GM21515 (cell line): ENCODE data around the gene MRPL58.

Experiments
- ATAC-seq: cut with Tn5 transposase; IDR thresholded peaks from one replicate; pipeline ENCODE4 v1.9.1; 2021; ENCODE audit not compliant: unreplicated experiment

Gene MRPL58

GRCh38 chr17:75046407-75047289, 34.2 kb downstream of the MRPL58 start, which contains the start of the genes ATP5PD and KCTD2:
Gene ATP5PD, minus strand, starts transcription at chr17:75046969. Its CDS starts 4,319 bp downstream, at chr17:75042650.
Gene KCTD2, plus strand, starts transcription at chr17:75047225. Its CDS starts 26 bp downstream, at chr17:75047251.
- ATAC-seq = peak; percentile 86

- ATAC-seq = peak; percentile 18
Measured at GRCh38 chr17:75047398-75048098, 35.1 kb downstream of the MRPL58 start.

GRCh38 chr17:75048249-75048878, 35.9 kb downstream of the MRPL58 start:
- no peak for ATAC-seq

GRCh38 chr17:75049057-75049456, 36.6 kb downstream of the MRPL58 start:
- ATAC-seq = no peak

GRCh38 chr17:75049706-75050105, 37.2 kb downstream of the MRPL58 start:
- ATAC-seq = no peak

DNA sequence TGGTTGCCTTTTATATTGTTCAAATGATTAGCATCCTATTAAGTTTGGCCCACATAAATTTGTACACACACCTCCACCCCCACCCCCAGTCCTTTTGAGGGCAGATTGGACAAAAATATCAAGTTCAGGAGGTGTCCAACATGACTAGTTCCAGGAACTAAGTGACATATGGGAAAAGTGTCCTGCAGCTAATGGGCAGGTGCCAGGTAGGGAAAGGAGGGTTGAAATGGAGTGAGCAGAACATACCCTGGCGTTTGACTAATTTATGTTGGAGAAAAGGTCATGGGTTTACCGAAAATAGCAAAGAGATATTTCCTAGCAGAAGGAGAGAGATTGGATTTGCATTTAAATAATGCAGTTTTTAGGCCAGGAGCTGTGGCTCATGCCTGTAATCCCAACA, 39.5 kb downstream of the MRPL58 start:
- no peak for ATAC-seq

DNA sequence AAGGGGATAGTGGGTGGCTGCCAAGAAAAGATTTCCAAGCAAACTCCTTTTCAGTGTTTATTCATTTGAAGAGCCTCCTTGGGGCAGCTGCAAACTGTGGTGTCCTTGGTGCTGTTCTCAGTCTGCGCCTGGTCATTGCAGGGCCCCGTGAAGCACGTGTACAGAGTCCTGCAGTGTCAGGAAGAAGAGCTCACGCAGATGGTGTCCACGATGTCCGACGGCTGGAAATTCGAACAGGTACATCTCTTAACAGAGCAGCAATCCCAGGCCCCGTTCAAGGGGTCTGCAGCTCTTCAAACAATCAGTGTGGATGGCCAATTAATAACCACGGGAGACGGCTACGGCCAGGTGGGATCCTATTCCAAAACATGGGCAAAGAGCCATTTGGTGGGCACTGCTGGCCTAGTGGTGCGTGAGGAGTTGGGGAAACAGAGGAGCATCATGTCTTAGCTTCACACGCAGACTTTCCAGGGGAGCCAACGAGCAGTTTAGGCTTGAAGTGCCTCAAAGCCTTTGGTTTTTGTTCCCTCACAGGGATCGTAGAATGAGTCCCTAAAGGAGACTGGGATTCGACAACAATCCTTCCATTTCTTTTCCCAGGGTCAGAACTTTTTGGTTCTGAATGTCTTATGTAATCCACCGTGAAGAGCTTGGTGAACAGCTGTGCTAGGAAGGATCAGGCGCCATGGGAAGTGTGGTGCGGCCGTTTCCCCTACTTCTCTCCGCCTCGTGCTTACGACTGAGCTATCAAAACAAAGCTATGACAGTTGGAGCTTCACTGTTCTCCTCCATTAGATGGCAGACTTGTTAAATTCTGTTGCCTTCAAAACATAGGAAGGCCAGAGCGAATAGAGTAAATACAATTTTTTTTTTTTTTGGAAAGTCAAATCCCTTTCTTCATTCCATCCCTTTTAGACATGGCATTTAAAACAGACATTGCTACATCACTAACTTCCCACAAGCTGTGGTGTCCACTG, 47.2 kb downstream of the MRPL58 start:
- ATAC-seq = no peak

DNA sequence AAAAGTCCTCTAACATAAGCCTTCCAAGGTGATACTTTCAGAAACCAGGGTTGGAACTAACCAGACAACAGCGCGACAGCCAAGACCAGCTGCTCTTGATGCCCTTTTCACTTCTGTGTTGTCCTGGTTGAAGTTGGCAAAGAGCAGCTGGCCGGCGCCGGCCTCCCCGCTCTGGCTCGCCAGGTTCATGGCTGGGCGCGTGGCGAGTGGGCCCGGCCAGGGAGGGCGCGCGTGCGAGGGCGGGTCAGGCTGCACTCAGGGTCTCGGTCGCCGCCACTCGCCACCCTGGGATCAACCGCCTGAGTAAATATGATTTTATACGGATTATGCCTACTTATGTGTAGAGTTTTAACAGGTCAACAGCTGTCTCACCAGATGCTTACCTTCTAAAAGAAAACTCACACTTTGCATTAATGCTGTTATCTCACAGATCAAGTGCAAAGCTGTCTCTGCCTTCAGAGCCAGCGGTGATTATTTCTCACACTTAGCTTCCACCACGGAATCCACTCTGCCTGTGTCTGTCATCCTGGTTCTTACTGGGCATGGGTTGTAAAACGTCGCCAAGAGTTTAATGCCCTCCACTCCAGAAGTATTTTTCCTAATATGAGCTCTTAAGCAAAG, 48.1 kb downstream of the MRPL58 start:
- ATAC-seq = no peak

DNA sequence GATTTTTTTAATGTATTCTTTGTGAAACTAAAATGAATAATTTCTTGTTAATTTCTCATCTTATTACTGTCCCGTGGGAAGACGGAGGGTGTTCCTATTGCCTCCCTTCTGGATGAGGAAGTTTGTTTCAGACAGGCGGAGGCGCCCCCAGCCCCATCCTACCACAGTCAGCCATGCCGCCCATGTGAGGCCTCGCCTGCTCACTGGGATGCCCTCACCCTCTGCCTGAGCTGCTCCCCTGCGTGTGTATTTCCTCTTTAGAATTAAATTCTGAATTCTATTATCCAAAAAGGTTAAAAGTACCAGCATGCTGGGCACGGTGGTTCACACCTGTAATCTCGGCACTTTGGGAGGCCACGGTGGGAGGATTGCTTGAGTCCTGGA, 48.6 kb downstream of the MRPL58 start:
- ATAC-seq = no peak

DNA sequence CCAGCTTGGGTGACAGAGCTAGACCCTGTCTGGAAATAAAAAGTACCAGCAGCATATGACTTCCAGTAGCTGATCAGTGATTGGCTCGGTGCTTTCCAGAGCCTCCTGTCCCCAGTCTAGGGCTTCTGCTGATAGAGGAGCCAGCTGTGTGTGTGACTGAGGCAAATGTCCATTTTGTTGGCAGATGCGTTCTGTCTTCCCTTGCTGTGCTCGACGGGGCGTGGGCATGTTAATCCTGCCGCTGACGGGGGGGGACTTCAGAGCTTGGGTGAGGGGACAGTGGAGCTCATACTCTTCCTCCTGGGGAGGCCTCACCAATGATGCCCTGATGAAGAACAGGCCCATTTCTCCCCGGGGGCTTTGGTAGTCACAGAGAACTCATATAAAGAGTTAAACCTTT, 49.1 kb downstream of the MRPL58 start:
- ATAC-seq = no peak

DNA sequence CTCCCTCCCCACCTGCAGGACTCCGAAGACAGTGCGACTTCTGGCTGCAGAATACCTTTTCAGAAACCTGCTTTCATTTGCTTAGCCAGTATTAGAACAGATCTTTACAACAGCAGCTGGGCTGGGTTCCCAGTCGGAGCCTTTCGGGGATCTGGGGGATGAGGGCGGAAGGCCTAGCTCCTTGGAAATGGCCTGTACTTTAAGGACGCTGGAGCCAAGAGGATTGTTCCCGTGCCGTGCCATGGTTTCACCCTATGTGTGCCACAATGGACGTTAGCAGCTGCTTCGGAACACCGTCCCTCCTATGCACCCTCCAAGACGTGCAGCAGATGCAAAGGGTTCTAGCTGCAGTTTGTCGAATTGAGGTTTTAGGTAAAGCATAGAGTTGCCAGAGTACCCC, 50.7 kb downstream of the MRPL58 start:
- ATAC-seq = no peak

GRCh38 chr17:75063626-75064025, 51.2 kb downstream of the MRPL58 start:
- ATAC-seq = no peak

DNA sequence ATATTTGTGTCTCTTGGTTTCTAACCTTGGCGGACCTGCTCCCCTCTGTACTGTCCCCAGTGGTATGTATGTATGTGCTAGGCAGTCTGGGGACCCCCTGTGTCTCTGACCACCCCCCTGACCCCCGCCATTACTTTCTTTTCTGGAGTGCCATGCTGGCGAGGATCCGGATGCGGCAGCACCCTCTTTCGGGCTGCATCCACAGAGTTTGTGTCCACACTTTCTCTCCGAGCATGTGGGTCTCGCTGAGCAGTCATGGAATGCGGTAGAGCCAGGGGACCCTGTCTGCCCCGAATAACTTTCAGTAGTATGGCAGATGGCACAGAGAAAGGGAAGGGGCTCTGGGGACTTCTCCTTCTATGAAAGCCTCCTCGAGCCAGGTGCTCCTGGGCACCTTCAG, 51.6 kb downstream of the MRPL58 start:
- ATAC-seq = no peak

GRCh38 chr17:75064460-75064859, 52.0 kb downstream of the MRPL58 start:
- no peak for ATAC-seq

- no peak for ATAC-seq
Measured at GRCh38 chr17:75064867-75065561, 52.5 kb downstream of the MRPL58 start.

DNA sequence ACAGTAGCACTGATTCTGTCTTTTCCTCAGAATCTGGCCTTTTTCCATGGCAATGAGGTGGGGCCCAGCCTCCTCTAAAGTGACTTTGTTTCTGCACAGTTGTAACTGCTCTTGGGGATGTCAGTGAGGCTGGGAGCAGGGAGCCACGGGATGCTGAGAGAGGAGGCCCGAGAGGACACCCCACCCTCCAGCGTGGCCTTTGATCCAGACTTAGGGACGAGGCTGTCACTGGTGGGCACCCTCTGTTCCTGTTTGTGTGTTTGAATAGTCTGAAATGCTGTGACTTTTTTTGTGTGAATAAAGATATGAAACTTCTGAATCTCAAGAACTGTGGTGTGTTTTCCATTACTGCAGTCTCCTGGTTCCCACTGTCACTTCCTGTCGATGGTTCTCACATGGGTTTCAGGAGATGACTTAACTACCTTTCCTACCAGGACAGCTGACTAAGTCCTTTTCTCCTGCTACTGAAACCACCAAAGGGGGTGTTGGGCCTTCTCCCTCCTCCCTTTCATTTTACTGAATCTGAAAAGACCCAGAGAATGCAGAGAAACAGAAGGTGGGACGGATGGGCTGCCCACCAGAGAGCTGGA, 53.2 kb downstream of the MRPL58 start:
- ATAC-seq = no peak

- no peak for ATAC-seq
Measured at GRCh38 chr17:75067856-75068255, 55.4 kb downstream of the MRPL58 start.

DNA sequence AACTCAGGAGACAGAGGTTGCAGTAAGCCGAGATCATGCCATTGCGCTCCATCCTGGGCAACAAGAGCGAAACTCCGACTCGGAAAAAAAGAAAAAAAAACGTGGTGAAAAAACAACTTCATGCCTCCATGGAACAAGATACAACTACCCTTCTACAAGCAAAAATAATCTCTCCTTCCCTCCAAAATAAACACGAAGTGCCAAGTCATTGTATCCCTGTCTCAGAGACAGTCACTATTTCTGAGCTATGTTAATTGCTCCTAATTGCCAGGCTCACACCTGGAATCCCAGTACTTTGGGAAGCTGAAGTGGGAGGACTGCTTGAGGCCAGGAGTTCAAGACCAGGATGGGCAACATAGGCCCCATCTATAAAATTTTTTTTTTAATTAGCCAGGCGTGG, 56.3 kb downstream of the MRPL58 start:
- no peak for ATAC-seq

DNA sequence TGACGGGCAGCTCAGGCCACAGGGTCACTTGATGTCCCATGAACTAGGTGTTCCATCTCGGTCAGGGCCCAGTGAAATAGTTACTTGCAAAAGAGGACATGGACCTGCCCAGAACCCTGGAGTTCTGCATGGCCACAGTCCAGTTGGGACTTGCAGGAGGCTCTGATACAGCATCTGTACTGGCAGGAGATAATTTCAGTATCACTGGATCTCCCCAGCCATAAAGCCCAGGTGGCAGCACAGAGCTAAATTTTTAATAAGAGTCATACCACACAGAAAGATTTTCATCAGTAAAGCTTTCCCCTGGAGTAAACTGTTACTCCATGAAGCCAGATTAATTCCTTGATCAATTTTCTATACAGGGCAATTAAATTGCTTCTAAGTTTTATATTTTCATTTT, 57.3 kb downstream of the MRPL58 start:
- ATAC-seq = no peak
